Panc1 (cell line): ENCODE measurements around the gene RIC8B. TPM values are rescaled to one million over a fixed set of nuclear protein-coding genes. Genes with fewer than 3 reads are reported as not detected.

Experiments used
- ATAC-seq: fragments of 200-7000 bp; cut with Tn5 transposase; 2 replicates; pipeline ENCODE4 v1.9.1; 2020; ENCODE audit warnings: mild to moderate bottlenecking, moderate library complexity
- BruUV-seq: library from RNA; stranded (reverse); fragments of 400-500 nt; replicated peaks from 2 replicates; lab custom pipeline; 2021; lab: Mats Ljungman, UMichigan
- CTCF ChIA-PET: fragments of 300-600 bp; sonication (Branson Sonifier 250); formaldehyde crosslinking; loops from one replicate; lab custom pipeline; 2022; ENCODE audit warnings: antibody characterized with exemption; lab: Charles Lee
- POLR2A ChIA-PET: fragments of 300-600 bp; sonication (Branson Sonifier 250); formaldehyde crosslinking; loops from one replicate; lab custom pipeline; 2022; ENCODE audit warnings: antibody characterized with exemption; lab: Charles Lee
- DNase-seq: peaks from one replicate; pipeline ENCODE4 v3.0.0-alpha.2; 2010; ENCODE audit warnings: low read depth, low spot score
- H3K27ac ChIP-seq: 2 replicates; pipeline ENCODE4 v1.5.1; 2011; ENCODE audit warnings: mild to moderate bottlenecking, low read length, inconsistent platforms
- H3K27me3 ChIP-seq: fragments of 200-500 bp; sonication (Bioruptor generic); 2 replicates; pipeline ENCODE4 v1.6.0; 2014; ENCODE audit warnings: low read length, inconsistent platforms; ENCODE audit not compliant: control insufficient read depth, insufficient read depth
- H3K36me3 ChIP-seq: fragments of 200-500 bp; sonication (Bioruptor generic); 2 replicates; pipeline ENCODE4 v1.5.1; 2014; ENCODE audit warnings: inconsistent platforms, mild to moderate bottlenecking, low read length, moderate library complexity; ENCODE audit not compliant: control insufficient read depth, insufficient read depth
- H3K4me1 ChIP-seq: 2 replicates; pipeline ENCODE4 v1.5.1; 2011; ENCODE audit warnings: inconsistent platforms, mild to moderate bottlenecking, low read length, moderate library complexity; ENCODE audit not compliant: control insufficient read depth, insufficient read depth
- H3K4me3 ChIP-seq, 2 experiments: 2 replicates each; pipeline ENCODE4 v1.5.1; 2011 to 2012; ENCODE audit warnings: low read depth in 2 of 2, low read length in 2 of 2, mild to moderate bottlenecking in 2 of 2, inconsistent platforms in 1 of 2, moderate library complexity in 1 of 2
- H3K9me3 ChIP-seq: fragments of 200-500 bp; sonication (Bioruptor generic); 2 replicates; pipeline ENCODE4 v1.5.1; 2014; ENCODE audit warnings: low read depth, mild to moderate bottlenecking, inconsistent platforms, low read length, moderate library complexity; ENCODE audit not compliant: control insufficient read depth, insufficient read depth
- POLR2AphosphoS5 ChIP-seq: IDR thresholded peaks from 2 replicates; pipeline ENCODE4 v1.6.1; 2012; ENCODE audit warnings: mild to moderate bottlenecking, low read depth, low read length, moderate library complexity
- REST ChIP-seq, 2 experiments: IDR thresholded peaks; 2 replicates each; pipeline ENCODE4 v1.6.1; 2011 to 2012; ENCODE audit warnings: low read depth in 2 of 2, control low read depth in 1 of 2, low read length in 1 of 2, mild to moderate bottlenecking in 1 of 2, moderate library complexity in 1 of 2; ENCODE audit not compliant: insufficient read depth in 1 of 2
- SIN3A ChIP-seq: IDR thresholded peaks from 2 replicates; pipeline ENCODE4 v1.6.1; 2012; ENCODE audit warnings: low read depth, mild to moderate bottlenecking, low read length, moderate library complexity, borderline replicate concordance; ENCODE audit not compliant: insufficient read depth
- TCF7L2 ChIP-seq: IDR thresholded peaks from 2 replicates; pipeline ENCODE4 v1.6.1; 2011; ENCODE audit warnings: mild to moderate bottlenecking, low read depth, low read length, inconsistent platforms
- in situ Hi-C: cut with HindIII; loops from 2 replicates; pipeline ENCODE4 v1.10.0; 2016; ENCODE audit warnings: low sequenced_read_pairs, low pct_unique_long_range_greater_than_20kb
- intact Hi-C: fragments of 100-400 bp; cut with micrococcal nuclease; formaldehyde crosslinking; loops from one replicate; pipeline ENCODE4 v1.10.0; 2022; ENCODE audit not compliant: unreplicated experiment
- total RNA-seq: library from RNA; stranded (reverse); gene quantifications from one replicate; pipeline ENCODE4 v1.2.1, GENCODE V29; 2021; ENCODE audit not compliant: unreplicated experiment
- TF ChIP-seq, protein P1 (sequence below): fragments of 450-650 bp; IDR thresholded peaks from 2 replicates; pipeline ENCODE4 v1.5.1; 2017; ENCODE audit warnings: mild to moderate bottlenecking

Gene RIC8B
- total RNA-seq, 1 experiment from 2014 or later: 16.1 TPM

GRCh38 chr12:106878804-106879203 is 104.3 kb downstream of the RIC8B start:
- H3K36me3 ChIP-seq: peaks cover 4% of the 10 kb centered on the region; the same call in 1 of the 2 replicates
- intact Hi-C loops: no loop called here
- H3K27ac ChIP-seq: no peak overlapping the region
- ChIA-PET POLR2A (no interaction called here), CTCF (no interaction called here)
- ATAC-seq (no peak), DNase-seq (no peak)
- H3K4me1 ChIP-seq: no peaks in the 10 kb centered on the region
- H3K9me3 ChIP-seq: no peaks in the 10 kb centered on the region
- H3K27me3 ChIP-seq: no peaks in the 10 kb centered on the region
- TF ChIP-seq SIN3A (no peak), REST (IDR thresholded peaks at IDR 0.05; ENCODE audit: insufficient read depth in 1 of 2, low read depth in 2 of 2, low read length in 1 of 2) (no peak), POLR2AphosphoS5 (no peak), TCF7L2 (no peak)
- TF ChIP-seq, protein P1, sequence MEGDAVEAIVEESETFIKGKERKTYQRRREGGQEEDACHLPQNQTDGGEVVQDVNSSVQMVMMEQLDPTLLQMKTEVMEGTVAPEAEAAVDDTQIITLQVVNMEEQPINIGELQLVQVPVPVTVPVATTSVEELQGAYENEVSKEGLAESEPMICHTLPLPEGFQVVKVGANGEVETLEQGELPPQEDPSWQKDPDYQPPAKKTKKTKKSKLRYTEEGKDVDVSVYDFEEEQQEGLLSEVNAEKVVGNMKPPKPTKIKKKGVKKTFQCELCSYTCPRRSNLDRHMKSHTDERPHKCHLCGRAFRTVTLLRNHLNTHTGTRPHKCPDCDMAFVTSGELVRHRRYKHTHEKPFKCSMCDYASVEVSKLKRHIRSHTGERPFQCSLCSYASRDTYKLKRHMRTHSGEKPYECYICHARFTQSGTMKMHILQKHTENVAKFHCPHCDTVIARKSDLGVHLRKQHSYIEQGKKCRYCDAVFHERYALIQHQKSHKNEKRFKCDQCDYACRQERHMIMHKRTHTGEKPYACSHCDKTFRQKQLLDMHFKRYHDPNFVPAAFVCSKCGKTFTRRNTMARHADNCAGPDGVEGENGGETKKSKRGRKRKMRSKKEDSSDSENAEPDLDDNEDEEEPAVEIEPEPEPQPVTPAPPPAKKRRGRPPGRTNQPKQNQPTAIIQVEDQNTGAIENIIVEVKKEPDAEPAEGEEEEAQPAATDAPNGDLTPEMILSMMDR: no peak
- no peak overlapping the region for H3K4me3 ChIP-seq
- in situ Hi-C loops: no loop called here
- BruUV-seq: no TSS peak

- Histone ChIP-seq H3K4me1 (no peaks in the 10 kb centered on the region), H3K27me3 (no peaks in the 10 kb centered on the region), H3K9me3 (no peaks in the 10 kb centered on the region), H3K4me3 (no peak overlapping the region), H3K27ac (no peak overlapping the region), H3K36me3 (peaks cover 4% of the 10 kb centered on the region; the same call in 1 of the 2 replicates)
- in situ Hi-C loops (no loop called here), intact Hi-C loops (no loop called here)
- BruUV-seq: no TSS peak
- ChIA-PET POLR2A (no interaction called here), CTCF (interaction anchor here (0.6 kb wide), 1 partner anchor 12 kb away, joined by 3 read pairs; no protein-coding TSS in a partner anchor)
- DNase-seq (no peak), ATAC-seq (no peak)
- TF ChIP-seq POLR2AphosphoS5 (no peak), REST (IDR thresholded peaks at IDR 0.05; ENCODE audit: insufficient read depth in 1 of 2, low read depth in 2 of 2, low read length in 1 of 2) (no peak), SIN3A (no peak), TCF7L2 (no peak)
- TF ChIP-seq, protein P1: no peak
Measured at GRCh38 chr12:106879612-106880011, 105.1 kb downstream of the RIC8B start.
